ENCODE measurements around the gene AP1S1. TPM values are rescaled to one million over a fixed set of nuclear protein-coding genes. Genes with fewer than 3 reads are reported as not detected.
A peak's percentile ranks its signal among the peaks of the same experiment; 100 is the strongest.

AP1S1 gene
- total and polyA plus RNA-seq, 2 of the 13 experiments (the other 11 are each of a cell fraction or from before 2014, with no cell fraction given), result 57.5 to 68.1 TPM

DNA sequence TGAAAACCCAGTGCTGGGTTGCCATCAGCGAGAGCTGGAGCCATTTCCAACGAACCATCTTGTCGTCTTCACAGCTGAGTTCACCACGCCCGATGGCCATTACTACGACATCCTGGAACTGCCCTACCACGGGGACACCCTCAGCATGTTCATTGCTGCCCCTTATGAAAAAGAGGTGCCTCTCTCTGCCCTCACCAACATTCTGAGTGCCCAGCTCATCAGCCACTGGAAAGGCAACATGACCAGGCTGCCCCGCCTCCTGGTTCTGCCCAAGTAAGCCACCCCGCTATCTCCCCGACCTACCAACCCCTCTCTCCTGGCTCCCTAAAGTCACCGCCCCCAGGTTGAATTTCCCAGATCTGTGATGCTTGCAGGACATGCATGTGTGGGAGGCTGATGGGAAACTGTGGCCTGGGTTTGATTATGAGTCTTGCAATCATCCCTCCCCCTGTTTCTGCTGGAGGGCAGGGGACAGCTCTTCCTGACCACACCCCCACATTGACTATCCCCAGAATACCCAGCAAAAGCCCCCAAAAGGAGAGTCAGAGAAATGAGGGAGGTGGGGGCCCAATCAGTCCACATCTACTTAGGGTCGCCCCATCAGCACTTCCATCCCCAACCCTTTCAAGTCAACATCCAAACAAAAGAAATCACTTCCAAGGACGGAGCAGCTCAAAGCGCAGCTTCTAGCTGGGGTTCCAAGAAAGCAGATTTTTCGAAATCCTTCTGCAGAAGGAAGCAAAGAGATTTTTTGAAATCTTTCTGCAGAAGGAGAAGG lies 20.5 kb upstream of the AP1S1 start (continued):
- no peak for TF ChIP-seq POGZ (CRISPR knock-in tag; IDR thresholded peaks at IDR 0.05)
- TF ChIP-seq SMAD3 (CRISPR knock-in tag; IDR thresholded peaks at IDR 0.05), result no peak
- no peak for TF ChIP-seq AKAP8 (CRISPR knock-in tag; IDR thresholded peaks at IDR 0.05)
- no peak for TF ChIP-seq ZNF101 (CRISPR knock-in tag; IDR thresholded peaks at IDR 0.05; ENCODE audit: borderline replicate concordance, low read depth)
- TF ChIP-seq IRX3 (CRISPR knock-in tag; IDR thresholded peaks at IDR 0.05; ENCODE audit: borderline replicate concordance, low read depth), result no peak
- TF ChIP-seq, protein P1, sequence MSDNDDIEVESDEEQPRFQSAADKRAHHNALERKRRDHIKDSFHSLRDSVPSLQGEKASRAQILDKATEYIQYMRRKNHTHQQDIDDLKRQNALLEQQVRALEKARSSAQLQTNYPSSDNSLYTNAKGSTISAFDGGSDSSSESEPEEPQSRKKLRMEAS (IDR thresholded peaks at IDR 0.05), result no peak
- no peak for TF ChIP-seq ZNF12 (CRISPR knock-in tag; IDR thresholded peaks at IDR 0.05)
- TF ChIP-seq CBX5 (CRISPR knock-in tag; IDR thresholded peaks at IDR 0.05; ENCODE audit: borderline replicate concordance), result no peak
- TF ChIP-seq CBX2 (IDR thresholded peaks at IDR 0.05; ENCODE audit: low read depth, low read length), result no peak
- no peak for TF ChIP-seq CBX2 (CRISPR knock-in tag; IDR thresholded peaks at IDR 0.05; ENCODE audit: low read depth)
- no peak for TF ChIP-seq MYNN (CRISPR knock-in tag; IDR thresholded peaks at IDR 0.05; ENCODE audit: low read depth)
- no peak for TF ChIP-seq NFIC (IDR thresholded peaks at IDR 0.05; ENCODE audit: low read length)
- no peak for TF ChIP-seq NONO (IDR thresholded peaks at IDR 0.05)
- 0 out of 2 replicates have a peak, but pooled peaks have one; percentile 33 for TF ChIP-seq NONO (CRISPR knock-in tag; conservative IDR thresholded peaks at IDR 0.05)
- TF ChIP-seq MED1 (CRISPR knock-in tag; IDR thresholded peaks at IDR 0.05), result peak; percentile 51; the same call in 1 of the 2 replicates
- 0 out of 2 replicates have a peak, but pooled peaks have one; percentile 36 for TF ChIP-seq ZBTB38 (CRISPR knock-in tag; IDR thresholded peaks at IDR 0.05)

Data from HepG2 (cell line).